ENCODE data around the gene TNFRSF12A. TPM values are rescaled to one million over a fixed set of nuclear protein-coding genes. Genes with fewer than 3 reads are reported as not detected.

The TNFRSF12A gene
- total and polyA plus RNA-seq, 2 of the 8 experiments (the other 6 are each of a cell fraction or from before 2014, with no cell fraction given): 81.0 to 82.5 TPM

DNA sequence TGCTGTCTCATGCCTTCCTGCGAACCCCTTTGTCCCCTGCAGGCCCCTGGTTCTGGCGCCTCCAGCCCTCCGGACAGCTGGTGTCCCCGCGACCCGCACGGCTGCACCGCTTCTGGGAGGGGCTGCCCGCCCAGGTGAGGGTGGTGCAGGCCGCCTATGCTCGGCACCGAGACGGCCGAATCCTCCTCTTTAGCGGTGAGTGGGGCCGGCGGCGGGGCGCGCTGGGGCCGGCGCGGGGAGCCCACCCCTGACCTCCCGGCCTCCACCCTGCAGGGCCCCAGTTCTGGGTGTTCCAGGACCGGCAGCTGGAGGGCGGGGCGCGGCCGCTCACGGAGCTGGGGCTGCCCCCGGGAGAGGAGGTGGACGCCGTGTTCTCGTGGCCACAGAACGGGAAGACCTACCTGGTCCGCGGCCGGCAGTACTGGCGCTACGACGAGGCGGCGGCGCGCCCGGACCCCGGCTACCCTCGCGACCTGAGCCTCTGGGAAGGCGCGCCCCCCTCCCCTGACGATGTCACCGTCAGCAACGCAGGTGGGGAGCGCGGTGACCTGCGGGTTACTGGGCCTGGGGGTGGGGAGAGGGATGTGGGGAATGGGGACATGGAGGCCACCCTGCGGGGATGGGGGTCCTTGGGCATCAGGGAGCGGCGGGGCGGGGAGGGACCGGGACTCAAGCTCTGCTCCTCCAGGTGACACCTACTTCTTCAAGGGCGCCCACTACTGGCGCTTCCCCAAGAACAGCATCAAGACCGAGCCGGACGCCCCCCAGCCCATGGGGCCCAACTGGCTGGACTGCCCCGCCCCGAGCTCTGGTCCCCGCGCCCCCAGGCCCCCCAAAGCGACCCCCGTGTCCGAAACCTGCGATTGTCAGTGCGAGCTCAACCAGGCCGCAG, 38.2 kb downstream of the TNFRSF12A start (continued):
- TF ChIP-seq NRF1 (IDR thresholded peaks at IDR 0.05; ENCODE audit: low read depth, low read length) (no peak), FOSL1 (IDR thresholded peaks at IDR 0.05; ENCODE audit: insufficient read depth, low read depth, low read length) (no peak), SP4 (IDR thresholded peaks at IDR 0.05; ENCODE audit: low read length) (no peak), CBX8 (IDR thresholded peaks at IDR 0.05; ENCODE audit: borderline replicate concordance, low read depth, low read length) (no peak), BACH1 (IDR thresholded peaks at IDR 0.05; ENCODE audit: low read length) (no peak), BRCA1 (IDR thresholded peaks at IDR 0.05; ENCODE audit: low read depth, low read length) (no peak), EP300 (IDR thresholded peaks at IDR 0.05; ENCODE audit: borderline replicate concordance in 1 of 2, low read depth in 2 of 2, low read length in 2 of 2) (no peak), JUND (IDR thresholded peaks at IDR 0.05; ENCODE audit: low read length) (no peak), SIX5 (IDR thresholded peaks at IDR 0.05; ENCODE audit: low read depth, low read length) (no peak), TEAD4 (IDR thresholded peaks at IDR 0.05; ENCODE audit: low read depth, low read length) (no peak), HDAC6 (IDR thresholded peaks at IDR 0.05; ENCODE audit: low read depth, low read length) (no peak), PHF8 (conservative IDR thresholded peaks at IDR 0.05; ENCODE audit: low read depth, low read length) (no peak)
